GM19452 (cell line): ENCODE measurements around the gene PHF21B.

Source experiments
- ATAC-seq: cut with Tn5 transposase; IDR thresholded peaks from one replicate; pipeline ENCODE4 v1.9.1; 2021; ENCODE audit not compliant: unreplicated experiment

The PHF21B gene

DNA sequence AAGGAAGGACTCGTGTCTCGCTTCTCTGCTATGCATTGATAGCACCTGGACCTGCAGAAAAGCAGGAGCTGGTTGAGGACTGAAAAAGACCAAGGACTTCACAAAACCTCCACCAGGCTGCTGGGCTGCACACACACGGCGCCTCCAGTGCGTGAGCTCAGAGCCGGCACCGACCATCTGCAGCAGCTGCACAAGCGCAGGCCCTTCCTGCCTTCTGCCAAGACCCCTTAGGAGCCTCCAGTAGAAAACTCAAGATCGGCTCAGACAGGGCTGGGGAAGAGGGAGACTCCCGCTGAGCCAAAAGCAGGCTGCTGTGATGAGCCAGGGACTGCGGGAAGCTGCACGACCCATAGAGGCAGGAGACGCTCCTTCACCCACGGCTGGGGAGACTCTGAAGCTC lies 70.9 kb downstream of the PHF21B start:
- no peak for ATAC-seq

DNA sequence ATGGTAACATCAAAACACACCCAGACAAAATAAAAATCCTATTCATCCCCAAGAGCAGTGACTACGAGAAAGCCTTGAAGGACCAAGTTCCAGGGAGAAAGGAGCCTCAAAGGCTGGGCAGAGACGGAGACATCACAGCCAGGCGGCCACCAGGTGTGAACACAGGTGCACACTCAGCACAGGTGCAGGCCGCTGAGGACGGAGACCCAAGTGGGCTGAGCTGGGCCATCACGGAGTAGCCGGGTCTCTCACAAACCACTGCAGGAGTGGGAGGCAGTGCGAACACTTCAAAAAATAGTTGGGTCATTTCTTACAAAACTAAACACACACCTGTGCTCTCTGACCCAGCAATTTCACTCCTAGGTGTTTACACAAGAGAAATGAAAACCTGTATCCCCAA lies 72.6 kb downstream of the PHF21B start:
- ATAC-seq: no peak

DNA sequence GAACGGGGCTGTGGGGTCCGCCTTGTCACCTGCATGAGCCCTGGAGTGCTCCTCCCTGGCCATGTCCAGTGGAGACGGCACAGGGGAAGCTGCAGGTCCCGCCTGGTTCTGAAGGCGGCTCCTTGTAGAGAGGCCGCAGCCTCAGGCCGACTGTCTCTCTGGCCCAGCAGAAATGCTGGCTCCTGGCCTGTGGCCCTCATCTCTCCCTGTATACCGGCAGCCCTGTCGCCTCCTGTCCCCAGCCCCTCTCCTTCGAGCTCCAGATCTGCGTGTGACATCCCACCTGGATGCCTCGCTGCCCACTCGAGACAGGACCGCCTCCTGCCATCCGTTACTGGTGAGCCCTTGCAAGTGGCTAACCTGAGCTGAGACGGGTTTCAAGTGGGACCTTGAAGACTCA lies 73.6 kb downstream of the PHF21B start:
- ATAC-seq: no peak

DNA sequence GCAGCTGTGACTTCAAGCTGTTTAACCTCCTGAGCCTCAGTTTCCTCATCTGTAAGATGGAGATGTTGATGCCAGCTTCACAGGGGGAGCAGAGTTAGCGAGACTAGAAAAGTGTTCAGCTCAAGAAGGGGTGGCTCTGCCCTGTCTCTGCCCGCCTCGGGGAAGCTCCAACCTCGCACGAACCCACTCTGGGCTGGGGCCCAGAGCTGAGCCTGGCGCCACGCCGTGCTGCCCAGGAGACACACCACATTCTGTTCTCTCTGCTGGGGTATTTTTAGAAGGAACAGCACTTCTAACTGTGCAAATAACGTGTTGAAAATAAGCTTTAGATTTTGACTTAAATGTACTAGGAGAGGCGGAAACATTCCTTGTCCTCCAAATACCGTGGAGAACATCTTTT lies 74.1 kb downstream of the PHF21B start:
- no peak for ATAC-seq

DNA sequence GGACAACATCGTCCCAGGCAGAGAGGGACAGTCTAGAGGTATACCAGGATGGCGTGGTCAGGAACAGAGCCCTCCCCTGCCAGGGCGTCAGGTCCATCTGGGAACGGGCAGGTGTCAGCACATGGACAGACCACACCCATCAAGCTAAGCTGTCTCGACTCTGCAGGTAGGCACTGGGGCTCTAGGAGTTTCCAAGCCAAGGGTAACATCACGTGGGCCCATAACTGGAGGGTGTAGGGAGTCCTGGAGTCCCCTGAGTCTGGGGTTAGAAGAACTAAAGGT lies 75.4 kb downstream of the PHF21B start:
- no peak for ATAC-seq

DNA sequence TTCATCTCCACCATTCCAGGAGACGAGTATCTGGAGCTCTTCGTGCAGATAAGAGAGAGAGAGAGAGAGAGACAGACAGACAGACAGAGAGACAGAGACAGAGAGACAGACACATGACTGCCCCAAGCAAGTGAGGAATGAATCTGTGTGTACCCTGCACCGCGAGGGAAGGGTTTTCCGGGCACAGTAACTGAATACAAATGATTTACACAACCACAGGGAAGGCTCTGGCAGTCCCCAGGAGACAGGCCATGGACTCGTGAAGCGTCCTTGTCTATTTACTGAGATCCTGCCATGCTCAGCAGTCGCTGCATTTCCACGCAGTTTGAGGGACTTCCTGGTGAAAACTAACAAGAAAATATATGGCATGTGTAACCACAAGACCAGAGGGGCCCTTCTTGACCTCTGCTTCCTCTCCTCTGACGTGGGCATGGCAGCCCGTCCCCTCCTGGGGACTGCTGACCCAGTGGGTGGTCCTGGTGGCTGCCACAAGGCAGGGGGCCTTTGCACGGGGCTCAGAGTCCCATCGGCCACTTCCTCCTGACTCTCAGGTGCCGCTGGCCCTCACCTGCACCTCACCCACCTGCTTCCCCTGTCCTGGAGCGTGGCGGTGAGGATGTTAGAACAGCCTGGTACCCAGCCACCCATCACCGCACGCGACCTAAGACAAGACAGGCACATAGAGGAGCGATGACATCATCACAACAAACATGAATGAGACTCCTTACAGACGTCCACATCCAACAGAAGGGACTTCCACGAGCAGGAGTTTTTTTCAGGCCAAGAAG lies 75.9 kb downstream of the PHF21B start:
- no peak for ATAC-seq

DNA sequence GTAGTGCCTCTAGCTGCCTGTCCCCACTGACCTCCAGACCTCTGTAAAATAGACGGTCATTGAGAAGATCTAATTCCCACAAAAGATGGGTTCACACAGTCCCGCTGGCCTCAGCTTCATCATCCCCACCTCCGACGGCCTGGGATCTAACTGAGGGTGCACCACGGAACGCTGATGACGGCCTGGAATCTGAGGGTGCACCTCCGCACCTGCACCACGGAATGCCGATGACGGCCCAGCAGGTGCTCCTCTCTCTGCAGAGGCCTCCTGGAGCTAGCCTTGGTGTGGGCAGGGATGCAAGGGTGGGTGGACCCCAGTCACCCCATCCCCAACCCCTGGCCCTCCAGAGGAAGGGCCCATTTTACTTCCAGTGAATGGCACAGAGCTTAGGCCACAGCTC lies 77.3 kb downstream of the PHF21B start:
- ATAC-seq: no peak

DNA sequence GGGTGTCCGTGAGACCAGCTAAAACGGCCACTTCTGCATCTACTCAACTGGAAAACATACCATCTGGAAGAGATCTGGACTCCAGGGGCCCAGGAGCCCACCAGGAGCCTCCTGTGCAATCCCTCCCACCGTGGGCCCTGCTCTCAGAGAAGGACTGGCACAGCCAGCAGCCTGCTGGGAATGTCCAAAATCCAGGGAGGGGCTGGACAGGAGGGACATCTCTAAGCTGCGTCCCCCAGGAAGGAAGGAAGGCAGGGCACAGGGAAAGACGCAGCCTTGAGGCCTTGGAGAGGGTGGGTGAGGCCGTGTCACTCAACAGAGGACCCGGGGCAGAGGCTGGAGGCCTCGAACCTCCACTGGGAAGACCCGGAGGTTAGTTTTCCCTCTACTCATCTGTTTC lies 78.0 kb downstream of the PHF21B start:
- no peak for ATAC-seq

DNA sequence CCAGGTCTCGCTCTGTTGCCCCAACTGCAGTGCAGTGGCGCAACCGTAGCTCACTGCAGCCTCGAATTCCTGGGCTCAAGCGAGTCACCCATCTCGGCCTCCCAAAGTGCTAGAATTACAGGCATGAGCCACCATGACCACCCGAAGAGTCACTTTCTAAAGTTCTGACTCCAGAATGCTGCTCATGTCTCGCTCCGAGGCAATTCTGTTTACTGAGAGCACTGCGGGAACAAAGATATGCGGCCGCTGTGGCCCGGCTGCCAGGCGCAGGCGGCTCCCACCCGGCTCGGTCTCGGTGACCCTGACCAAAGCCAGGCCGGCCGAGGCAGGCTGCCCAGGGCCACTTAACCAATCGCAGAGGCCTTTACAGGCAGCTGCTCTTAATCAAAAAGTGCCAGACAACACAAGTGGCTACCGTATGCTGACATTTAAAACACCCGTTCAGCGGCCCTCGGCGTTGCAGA lies 78.7 kb downstream of the PHF21B start:
- no peak for ATAC-seq

DNA sequence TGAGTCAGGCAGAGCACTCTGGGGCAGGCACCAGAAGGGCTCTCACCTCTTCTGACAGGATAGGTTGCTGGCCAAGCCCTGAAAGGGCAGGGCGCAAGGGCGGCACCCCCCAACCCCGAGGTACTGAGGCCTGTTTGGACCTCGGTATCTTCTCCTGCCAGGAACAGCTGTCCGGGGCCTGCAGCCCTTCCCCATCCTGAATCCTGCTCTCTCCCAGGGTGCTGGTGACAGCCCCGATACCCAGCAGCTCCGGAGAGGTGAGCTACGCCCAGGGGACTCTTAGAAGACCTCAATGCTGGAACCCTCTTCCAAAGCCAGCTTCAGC lies 79.1 kb downstream of the PHF21B start:
- no peak for ATAC-seq

DNA sequence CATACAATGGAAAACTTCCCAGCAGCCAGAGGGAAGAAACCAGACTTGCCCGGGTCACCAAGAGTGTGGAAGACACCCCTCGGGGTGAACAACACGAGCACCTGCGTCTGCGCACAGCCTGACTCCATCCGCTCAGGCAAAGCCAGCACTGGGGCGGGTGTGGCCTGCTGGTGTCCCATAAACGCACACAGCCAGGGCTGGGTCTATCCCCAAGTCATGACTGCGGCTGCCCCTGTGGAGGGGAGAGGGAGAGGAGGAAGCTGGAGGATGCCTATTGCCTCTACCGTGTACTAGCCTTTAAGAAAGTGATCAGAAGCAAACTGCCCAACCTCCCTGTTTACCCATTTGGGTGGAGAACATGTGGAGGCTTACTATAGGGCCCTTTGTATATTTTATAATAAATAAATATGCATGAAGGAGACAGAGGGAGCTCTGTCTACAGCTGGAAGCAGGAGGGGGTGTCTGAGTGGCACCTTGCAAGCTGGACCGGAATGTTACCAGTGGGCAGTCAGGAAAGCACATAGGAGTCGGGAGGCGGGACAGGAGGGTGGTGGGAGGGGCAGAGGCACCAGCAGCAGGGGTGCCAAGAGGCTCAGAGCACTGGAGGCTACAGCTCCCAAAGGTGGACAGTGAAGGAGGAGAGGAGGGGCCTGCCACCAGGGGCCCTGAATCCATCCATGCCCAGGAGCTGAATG lies 79.6 kb downstream of the PHF21B start:
- ATAC-seq: no peak

DNA sequence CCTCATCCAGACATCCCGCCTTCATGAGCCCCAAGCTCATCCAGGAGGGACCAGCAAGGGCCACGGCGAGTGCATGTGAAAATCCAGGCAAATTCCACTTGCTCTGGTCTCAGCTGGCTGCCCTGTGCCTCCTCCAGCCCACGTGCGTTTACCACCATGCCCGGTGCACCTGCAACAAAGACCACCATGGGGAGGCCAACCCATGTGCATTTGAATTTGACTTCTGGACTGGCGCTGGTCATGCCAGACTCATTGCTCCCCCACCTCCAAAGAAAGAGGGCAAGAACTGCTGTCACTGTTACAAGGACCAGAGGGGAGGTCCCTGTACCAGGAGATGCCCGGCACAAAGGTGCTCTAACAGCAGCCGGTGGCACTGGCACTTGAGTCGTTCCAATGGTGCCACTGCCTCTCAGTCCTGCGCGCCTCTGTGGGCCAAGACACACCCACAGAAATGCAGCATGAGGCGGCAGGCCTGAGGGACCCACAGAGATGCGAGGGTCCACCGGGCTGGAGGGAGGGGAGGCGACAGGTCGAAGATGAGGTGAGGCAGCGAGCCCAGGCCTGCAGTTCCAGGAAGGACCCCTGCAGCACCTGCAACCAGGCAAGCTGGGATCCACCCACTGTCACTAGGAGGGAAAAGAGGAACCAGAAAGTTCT lies 80.3 kb downstream of the PHF21B start:
- ATAC-seq: no peak

DNA sequence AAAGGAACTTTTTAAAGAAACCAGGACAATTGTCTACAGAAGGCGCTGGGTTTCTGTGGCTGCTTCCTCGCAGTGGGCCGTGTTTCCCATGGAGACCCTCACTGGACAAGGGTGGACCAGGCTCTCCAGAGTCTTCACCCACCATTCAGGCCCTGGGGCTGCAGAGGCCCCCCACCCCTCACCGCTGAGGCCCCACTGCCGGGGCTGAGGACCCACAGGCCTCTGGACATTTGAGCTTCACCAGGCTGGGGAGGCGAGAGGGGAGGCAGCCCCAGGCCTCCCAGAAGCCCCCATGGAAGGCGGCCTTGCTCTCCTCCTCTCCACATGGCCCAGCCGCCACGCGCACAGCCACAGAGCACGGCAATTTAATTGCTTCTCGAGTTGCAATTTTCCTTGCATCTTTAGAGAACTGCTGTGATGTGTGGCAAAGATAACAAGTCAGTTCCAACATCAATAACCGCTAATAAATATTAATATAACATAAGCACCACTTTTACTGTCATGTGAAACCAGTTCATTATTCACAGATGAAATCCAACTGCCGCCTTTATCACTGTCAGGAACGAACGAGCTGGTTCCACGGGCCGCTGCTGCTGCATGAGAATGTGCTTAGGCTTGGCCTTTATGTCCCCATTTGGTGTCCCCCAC lies 81.0 kb downstream of the PHF21B start:
- no peak for ATAC-seq

DNA sequence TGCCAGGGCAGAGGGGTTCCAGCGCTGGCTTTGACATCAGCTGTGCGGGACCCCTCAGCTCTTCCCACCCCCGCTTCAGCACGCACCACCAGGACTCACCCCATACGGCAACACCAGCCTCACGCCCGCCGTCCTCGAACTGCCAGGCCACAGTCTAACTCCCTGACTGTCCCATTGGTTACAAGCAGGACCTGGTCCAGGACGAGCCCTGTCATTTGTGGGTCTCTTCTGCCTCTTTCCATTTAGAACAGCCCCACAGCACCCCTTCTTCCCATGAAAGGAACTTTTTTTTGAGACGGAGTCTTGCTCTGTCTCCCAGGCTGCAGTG lies 81.7 kb downstream of the PHF21B start:
- ATAC-seq: no peak

DNA sequence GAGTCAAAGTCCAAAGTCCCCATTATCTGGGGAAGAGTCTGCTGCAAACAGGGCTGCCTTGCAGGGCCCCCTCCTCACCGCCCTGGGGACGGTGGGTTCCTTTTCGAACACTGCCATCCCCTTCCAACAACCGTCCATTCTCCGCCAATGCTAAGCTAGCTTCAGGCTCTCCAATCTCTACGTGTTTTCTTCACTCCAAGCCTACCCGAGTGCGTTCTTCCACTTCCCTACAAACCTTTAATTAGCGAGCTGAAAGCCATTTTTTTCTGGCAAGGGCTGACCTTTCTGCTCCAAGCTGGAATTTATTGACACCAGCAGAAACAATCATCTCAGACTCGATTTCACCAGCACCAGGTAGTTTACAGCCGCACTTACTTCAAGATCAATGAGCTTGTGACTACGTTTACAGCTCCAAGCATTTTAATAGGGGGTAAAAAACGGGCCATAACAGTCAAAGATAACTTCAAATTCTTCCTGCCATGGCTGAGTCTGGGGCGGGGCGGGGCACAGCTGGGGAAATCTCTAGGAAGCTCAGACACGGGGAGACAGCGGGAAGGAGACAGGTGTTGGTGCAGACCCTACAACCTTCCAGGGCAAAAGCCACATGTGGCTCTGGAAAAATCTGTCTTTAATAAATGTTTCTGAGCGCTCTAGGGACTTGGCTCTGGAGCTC lies 82.2 kb downstream of the PHF21B start:
- ATAC-seq: no peak

DNA sequence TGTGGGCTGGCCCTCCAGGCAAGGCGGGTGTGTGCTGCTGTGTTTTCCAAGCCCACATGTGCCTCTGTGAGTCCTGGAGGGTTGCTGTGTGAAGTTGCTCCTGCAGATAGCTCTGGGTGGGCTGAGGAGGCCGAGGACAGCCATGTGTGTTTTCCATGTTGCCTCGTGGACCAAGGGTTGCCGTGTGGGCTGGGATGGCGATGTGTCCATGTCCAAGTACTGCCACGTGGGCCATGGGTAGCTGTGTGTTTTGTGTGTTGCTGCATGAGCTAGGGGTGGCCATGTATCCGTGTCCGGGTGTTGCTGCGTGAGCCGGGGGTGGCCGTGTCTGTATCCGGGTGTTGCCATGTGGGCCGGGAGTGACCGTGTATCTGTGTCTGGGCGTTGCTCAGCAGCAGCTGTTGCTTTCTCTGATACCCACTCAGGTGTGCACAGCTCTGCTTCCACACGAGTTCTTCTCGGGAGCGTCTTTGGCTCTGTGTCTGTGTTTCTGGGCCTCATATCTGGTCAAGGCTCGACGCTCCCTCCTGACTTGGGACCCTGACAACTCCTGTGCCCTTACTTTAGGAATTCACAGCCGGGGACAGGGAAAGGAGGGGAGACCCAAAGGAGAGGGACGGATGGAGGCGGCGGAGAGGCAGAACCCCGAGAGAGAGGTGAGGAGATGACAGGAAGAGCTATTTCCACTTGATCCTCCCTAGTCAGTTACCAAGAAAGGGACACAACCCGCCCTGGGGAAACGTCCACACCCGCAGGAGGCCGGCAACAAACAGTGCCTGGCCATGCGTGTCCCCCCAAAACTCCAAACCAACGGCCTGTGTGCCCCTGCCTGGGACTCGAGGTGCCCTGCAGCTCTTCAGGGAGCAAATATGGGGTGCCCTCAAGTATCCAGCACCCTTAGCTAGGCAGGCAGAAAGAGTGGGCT lies 83.1 kb downstream of the PHF21B start:
- ATAC-seq: no peak

DNA sequence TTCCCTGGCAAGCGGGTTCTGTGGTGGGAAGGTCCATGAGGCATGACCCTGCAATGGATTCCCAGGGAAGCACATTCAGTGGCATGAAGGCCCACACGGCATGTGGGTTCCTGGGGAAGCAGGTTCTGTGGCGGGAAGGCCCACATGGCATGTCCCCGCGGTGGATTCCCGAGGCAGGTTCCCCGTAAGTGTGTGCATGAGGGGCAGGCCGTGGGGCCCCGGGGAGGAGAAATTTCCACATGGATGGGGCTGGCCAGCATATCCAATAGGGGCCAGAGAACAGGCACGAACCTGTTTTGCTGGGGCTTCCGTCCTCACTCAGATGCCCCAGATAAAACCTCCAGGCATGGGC lies 83.7 kb downstream of the PHF21B start:
- ATAC-seq: no peak

DNA sequence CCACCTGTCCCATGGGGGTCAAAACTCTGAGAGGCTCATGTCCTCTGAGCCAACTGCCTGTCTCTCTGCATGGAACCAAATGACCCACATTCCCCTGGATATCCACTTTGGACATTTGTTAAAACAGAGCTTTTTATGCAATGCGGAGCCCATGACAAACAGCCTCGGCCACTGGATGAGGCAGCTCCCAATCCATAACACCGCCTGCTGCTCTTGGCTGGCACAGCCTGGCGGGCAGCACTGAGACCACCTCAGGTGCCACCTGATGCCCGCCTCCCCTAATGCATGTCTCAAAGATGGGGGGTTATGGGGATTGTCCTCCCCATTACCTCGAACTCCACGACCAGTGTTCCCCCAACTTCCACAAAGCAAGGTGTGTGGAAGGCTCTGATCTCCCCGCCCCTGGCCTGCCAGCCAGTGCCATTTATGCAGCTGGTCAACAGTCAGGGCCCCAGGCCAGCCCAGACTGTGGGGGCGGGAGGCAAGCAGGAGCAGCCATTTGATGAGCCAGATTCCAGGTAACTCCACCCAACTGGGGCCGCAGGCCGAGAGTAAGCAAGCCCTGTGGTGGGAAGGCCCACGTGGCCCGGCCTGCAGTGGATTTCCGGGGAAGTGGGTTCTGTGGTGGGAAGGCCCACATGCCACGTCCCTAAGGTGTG lies 84.2 kb downstream of the PHF21B start:
- no peak for ATAC-seq

DNA sequence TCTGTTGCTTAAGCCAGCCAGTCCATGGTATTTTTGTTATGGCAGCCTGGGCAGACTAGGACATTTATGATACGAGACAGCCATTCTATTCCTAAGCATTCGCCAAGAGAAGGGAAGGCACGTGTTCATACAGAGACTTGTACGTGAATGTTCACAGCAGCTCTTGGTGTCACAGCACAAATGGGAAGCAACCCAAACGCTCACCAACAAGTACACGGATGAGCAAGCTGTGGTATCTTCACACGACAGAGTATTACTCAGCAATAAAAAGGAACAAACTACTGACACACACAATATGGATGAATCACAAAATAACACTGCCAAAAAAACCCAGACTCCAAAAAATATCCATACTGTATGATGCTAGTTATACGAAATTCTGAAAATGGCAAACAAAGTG lies 85.1 kb downstream of the PHF21B start:
- ATAC-seq: no peak

DNA sequence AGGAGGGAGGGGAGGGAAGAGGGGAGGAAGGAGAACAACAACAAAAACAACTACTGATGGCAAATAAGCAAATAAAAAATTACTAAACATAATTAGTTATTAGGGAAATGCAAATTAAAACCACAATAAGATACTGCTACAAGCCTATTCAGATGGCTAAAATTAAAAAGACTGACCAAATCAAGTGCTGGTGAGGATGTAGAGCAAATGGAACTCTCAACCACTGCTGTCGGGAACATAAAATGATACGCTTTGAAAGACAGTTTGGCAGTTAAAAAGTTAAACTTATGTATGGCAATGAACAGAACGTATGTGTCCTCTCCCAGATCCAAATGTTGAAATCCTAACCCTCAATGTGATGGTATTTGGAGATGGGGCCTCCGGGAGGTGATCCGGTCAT lies 85.7 kb downstream of the PHF21B start:
- ATAC-seq: no peak
